Measurements from ENCODE around the gene CHCHD4. TPM values are rescaled to one million over a fixed set of nuclear protein-coding genes. Genes with fewer than 3 reads are reported as not detected.

The CHCHD4 gene
- total RNA-seq, 2 donors from 2014 or later = 14.5 to 25.4 TPM

DNA sequence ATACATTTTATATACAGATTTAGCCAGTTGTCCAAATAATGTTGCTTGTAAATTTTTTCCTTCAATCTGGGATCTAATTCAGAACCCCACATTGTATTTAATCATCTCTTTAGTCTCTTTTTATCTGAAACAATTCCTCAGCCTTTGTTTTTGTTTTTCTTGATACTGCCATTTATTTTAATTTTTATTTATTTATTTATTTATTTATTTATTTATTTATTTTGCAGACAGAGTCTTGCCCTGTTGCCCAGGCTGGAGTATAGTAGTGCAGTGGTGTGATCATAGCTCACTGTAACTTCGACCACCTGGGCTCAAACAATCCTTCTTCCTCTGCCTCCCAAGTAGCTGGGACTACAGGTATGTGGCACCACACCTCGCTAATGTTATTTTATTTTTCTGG is 61.5 kb downstream of the CHCHD4 start:
- Histone ChIP-seq H3K4me3 (no peak overlapping the region), H3K9me3 (no peaks in the 10 kb centered on the region), H3K27me3 (no peaks in the 10 kb centered on the region), H3K27ac (no peak overlapping the region), H3K36me3 (no peaks in the 10 kb centered on the region), H3K4me1 (no peaks in the 10 kb centered on the region), H3K9ac (ENCODE audit: low read depth in 2 of 2, low read length in 2 of 2) (no peak overlapping the region)
- intact Hi-C loops (cut with DNase I) = no loop called here
- DNase-seq = no peak
- TF ChIP-seq, protein P1, sequence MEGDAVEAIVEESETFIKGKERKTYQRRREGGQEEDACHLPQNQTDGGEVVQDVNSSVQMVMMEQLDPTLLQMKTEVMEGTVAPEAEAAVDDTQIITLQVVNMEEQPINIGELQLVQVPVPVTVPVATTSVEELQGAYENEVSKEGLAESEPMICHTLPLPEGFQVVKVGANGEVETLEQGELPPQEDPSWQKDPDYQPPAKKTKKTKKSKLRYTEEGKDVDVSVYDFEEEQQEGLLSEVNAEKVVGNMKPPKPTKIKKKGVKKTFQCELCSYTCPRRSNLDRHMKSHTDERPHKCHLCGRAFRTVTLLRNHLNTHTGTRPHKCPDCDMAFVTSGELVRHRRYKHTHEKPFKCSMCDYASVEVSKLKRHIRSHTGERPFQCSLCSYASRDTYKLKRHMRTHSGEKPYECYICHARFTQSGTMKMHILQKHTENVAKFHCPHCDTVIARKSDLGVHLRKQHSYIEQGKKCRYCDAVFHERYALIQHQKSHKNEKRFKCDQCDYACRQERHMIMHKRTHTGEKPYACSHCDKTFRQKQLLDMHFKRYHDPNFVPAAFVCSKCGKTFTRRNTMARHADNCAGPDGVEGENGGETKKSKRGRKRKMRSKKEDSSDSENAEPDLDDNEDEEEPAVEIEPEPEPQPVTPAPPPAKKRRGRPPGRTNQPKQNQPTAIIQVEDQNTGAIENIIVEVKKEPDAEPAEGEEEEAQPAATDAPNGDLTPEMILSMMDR (IDR thresholded peaks at IDR 0.05) = no peak

Other genes with a start within 250 kb of the CHCHD4 start
- gene WNT7A, start 244.8 kb downstream of the CHCHD4 start, total RNA-seq = not detected
- 10 to 100 TPM; 25.4 to 31.1 TPM for gene TMEM43, start 182 bp upstream of the CHCHD4 start, total RNA-seq
- 10 to 100 TPM; 14.7 to 23.3 TPM for gene XPC, start 53.7 kb upstream of the CHCHD4 start, total RNA-seq
- 10 to 100 TPM; 12.4 to 16.4 TPM for gene LSM3, start 53.9 kb upstream of the CHCHD4 start, total RNA-seq

Data from colonic mucosa (tissue), 4 donors.